GM23248 (cell line): Measurements from ENCODE around the gene PRLR.

ENCODE experiments used
- EZH2 ChIP-seq: fragments of 200-600 bp; sonication (generic); IDR thresholded peaks from 2 replicates; pipeline ENCODE4 v1.6.1; 2018; ENCODE audit warnings: antibody characterized with exemption, mild to moderate bottlenecking; ENCODE audit not compliant: insufficient read depth, poor library complexity, severe bottlenecking
- EZH2phosphoT487 ChIP-seq: fragments of 200-600 bp; sonication (generic); IDR thresholded peaks from 2 replicates; pipeline ENCODE4 v1.6.1; 2018; ENCODE audit warnings: antibody characterized with exemption, moderate library complexity, mild to moderate bottlenecking, low read depth; ENCODE audit not compliant: insufficient read depth

DNA sequence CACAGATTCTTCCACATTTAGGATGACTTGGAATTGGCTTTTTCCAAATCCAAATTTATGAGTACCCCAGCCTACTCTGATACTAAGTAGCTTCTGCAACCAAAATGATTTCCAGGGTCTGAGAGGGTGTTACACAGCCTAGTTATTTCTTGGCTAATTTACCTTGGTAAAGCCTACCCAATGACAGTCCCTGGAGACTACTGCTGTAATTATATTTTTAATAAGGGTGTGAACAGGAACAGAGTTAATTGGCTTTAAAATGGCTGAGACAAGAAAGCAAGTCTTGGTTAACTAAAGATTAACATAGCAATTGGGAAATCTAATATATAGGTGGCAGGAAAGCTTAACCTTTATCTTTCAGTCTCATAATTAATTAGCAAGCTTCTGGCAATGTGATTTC, 9.3 kb downstream of the PRLR start:
- no peak for TF ChIP-seq EZH2
- TF ChIP-seq EZH2phosphoT487: no peak
